Testis (tissue), 2 donors: ENCODE data around the gene BSN.

ENCODE experiments used
- CTCF ChIP-seq, 3 experiments: fragments of 450-650 bp in 2 of 3; fragments of 200-600 bp in 1 of 3; sonication (generic) in 1 of 3; IDR thresholded peaks; one replicate each; pipeline ENCODE4 v1.5.1; 2016 to 2019; ENCODE audit warnings: antibody characterized with exemption in 3 of 3, mild to moderate bottlenecking in 2 of 3, moderate library complexity in 1 of 3
- POLR2A ChIP-seq: fragments of 450-650 bp; IDR thresholded peaks from one replicate; pipeline ENCODE4 v1.6.1; 2017; ENCODE audit warnings: antibody characterized with exemption, mild to moderate bottlenecking, moderate library complexity

DNA sequence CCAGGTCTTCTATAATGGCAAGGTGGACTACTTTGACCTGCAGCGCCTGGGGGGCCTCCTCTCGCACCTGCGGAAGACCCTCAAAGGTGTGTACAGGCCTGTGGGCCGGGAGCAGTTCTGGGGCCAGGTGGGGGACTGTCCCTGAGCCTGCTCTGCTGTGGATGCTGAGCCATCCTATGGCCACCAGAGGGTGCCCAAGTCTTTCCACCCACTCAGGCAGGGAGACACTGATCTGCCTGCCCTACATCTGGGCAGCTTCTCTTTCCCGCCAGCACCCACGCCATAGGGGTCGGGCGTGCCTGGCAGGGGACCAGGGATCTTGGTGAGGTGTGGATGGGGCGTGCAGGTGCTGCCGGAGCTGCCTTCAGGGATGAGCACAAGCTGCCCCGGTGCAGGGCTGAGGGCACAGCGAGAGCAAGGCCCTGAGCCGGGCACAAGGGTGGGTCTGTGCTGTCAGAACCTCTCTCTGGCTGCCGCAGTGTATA lies 149.2 kb downstream of the BSN start:
- peak; percentile 60 to 73 (median 69) for TF ChIP-seq CTCF (IDR thresholded peaks at IDR 0.05)
- no peak for TF ChIP-seq POLR2A
